HEK293 (cell line): ENCODE results near the gene CELF4.

Experiments
- EGR2 ChIP-seq: fragments of 450-650 bp; formaldehyde crosslinking; IDR thresholded peaks from 2 replicates; pipeline ENCODE4 v1.5.1; 2016; ENCODE audit warnings: low read depth, missing biosample characterization, missing genetic modification characterization
- KLF9 ChIP-seq: fragments of 450-650 bp; formaldehyde crosslinking; IDR thresholded peaks from 2 replicates; pipeline ENCODE4 v1.5.1; 2016; ENCODE audit warnings: missing biosample characterization, missing genetic modification characterization, low read depth
- ZNF10 ChIP-seq: fragments of 450-650 bp; formaldehyde crosslinking; IDR thresholded peaks from 2 replicates; pipeline ENCODE4 v1.5.1; 2017; ENCODE audit warnings: missing biosample characterization, missing genetic modification characterization
- ZNF157 ChIP-seq: fragments of 450-650 bp; formaldehyde crosslinking; IDR thresholded peaks from 2 replicates; pipeline ENCODE4 v1.5.1; 2016; ENCODE audit warnings: missing biosample characterization, missing genetic modification characterization
- ZNF311 ChIP-seq: fragments of 450-650 bp; formaldehyde crosslinking; IDR thresholded peaks from 2 replicates; pipeline ENCODE4 v1.5.1; 2017; ENCODE audit warnings: missing biosample characterization, missing genetic modification characterization, borderline replicate concordance
- ZNF558 ChIP-seq: fragments of 450-650 bp; formaldehyde crosslinking; IDR thresholded peaks from 2 replicates; pipeline ENCODE4 v1.5.1; 2016; ENCODE audit warnings: missing biosample characterization, missing genetic modification characterization
- ZNF664 ChIP-seq: fragments of 450-650 bp; formaldehyde crosslinking; IDR thresholded peaks from 2 replicates; pipeline ENCODE4 v1.5.1; 2016; ENCODE audit warnings: missing biosample characterization, missing genetic modification characterization
- ZNF670 ChIP-seq: fragments of 450-650 bp; formaldehyde crosslinking; IDR thresholded peaks from 2 replicates; pipeline ENCODE4 v1.5.1; 2016; ENCODE audit warnings: missing biosample characterization, missing genetic modification characterization, low read depth
- ZNF843 ChIP-seq: fragments of 450-650 bp; formaldehyde crosslinking; IDR thresholded peaks from 2 replicates; pipeline ENCODE4 v1.5.1; 2016; ENCODE audit warnings: missing biosample characterization, missing genetic modification characterization
- ZSCAN30 ChIP-seq: fragments of 450-650 bp; IDR thresholded peaks from 2 replicates; pipeline ENCODE4 v1.5.1; 2018; ENCODE audit warnings: missing biosample characterization, mild to moderate bottlenecking, missing genetic modification characterization, moderate library complexity
- TF ChIP-seq, protein P1 (sequence below): fragments of 450-650 bp; IDR thresholded peaks from 2 replicates; pipeline ENCODE4 v1.5.1; 2018; ENCODE audit warnings: missing biosample characterization, missing genetic modification characterization
- TF ChIP-seq, protein P2 (sequence below): fragments of 450-650 bp; formaldehyde crosslinking; IDR thresholded peaks from 2 replicates; pipeline ENCODE4 v1.5.1; 2016; ENCODE audit warnings: missing biosample characterization, missing genetic modification characterization
- TF ChIP-seq, protein P3 (sequence below): fragments of 450-650 bp; formaldehyde crosslinking; IDR thresholded peaks from 2 replicates; pipeline ENCODE4 v1.5.1; 2017; ENCODE audit warnings: missing biosample characterization, missing genetic modification characterization

DNA sequence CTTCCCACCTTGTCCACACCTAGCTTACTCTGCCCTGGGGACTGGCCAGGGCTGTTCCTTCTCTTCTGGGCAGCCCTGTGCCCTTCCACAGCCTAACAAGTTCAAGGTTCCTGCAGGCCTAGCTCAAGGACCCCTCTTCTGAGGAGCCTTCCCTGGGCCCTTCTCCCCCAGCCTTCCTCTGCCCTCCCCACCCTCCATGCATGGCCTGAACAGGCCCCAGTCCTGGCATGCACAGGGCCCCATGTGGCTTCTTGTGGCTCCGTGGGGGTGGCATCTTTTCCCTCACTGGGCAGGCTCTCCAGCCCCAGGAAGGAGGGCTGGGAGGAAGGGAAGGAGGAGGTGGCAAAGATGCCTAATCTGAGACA lies 162.9 kb downstream of the CELF4 start:
- TF ChIP-seq KLF9 (tag by site-specific recombination) (no peak), EGR2 (tag by site-specific recombination) (no peak), ZNF670 (tag by site-specific recombination) (no peak), ZSCAN30 (tag by site-specific recombination) (no peak), ZNF843 (no peak), ZNF10 (tag by site-specific recombination) (no peak), ZNF311 (no peak), ZNF558 (tag by site-specific recombination) (no peak), ZNF664 (tag by site-specific recombination) (no peak), ZNF157 (tag by site-specific recombination) (no peak)
- TF ChIP-seq, protein P1, sequence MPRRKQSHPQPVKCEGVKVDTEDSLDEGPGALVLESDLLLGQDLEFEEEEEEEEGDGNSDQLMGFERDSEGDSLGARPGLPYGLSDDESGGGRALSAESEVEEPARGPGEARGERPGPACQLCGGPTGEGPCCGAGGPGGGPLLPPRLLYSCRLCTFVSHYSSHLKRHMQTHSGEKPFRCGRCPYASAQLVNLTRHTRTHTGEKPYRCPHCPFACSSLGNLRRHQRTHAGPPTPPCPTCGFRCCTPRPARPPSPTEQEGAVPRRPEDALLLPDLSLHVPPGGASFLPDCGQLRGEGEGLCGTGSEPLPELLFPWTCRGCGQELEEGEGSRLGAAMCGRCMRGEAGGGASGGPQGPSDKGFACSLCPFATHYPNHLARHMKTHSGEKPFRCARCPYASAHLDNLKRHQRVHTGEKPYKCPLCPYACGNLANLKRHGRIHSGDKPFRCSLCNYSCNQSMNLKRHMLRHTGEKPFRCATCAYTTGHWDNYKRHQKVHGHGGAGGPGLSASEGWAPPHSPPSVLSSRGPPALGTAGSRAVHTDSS (tag by site-specific recombination): no peak
- TF ChIP-seq, protein P2, sequence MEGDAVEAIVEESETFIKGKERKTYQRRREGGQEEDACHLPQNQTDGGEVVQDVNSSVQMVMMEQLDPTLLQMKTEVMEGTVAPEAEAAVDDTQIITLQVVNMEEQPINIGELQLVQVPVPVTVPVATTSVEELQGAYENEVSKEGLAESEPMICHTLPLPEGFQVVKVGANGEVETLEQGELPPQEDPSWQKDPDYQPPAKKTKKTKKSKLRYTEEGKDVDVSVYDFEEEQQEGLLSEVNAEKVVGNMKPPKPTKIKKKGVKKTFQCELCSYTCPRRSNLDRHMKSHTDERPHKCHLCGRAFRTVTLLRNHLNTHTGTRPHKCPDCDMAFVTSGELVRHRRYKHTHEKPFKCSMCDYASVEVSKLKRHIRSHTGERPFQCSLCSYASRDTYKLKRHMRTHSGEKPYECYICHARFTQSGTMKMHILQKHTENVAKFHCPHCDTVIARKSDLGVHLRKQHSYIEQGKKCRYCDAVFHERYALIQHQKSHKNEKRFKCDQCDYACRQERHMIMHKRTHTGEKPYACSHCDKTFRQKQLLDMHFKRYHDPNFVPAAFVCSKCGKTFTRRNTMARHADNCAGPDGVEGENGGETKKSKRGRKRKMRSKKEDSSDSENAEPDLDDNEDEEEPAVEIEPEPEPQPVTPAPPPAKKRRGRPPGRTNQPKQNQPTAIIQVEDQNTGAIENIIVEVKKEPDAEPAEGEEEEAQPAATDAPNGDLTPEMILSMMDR (tag by site-specific recombination): no peak
- TF ChIP-seq, protein P3, sequence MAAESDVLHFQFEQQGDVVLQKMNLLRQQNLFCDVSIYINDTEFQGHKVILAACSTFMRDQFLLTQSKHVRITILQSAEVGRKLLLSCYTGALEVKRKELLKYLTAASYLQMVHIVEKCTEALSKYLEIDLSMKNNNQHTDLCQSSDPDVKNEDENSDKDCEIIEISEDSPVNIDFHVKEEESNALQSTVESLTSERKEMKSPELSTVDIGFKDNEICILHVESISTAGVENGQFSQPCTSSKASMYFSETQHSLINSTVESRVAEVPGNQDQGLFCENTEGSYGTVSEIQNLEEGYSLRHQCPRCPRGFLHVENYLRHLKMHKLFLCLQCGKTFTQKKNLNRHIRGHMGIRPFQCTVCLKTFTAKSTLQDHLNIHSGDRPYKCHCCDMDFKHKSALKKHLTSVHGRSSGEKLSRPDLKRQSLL (tag by site-specific recombination): no peak
